DND-41 (cell line): ENCODE results near the gene RNPEPL1.

Experiments used
- ATAC-seq: fragments of 200-7000 bp; cut with Tn5 transposase; 3 replicates; pipeline ENCODE4 v1.9.1; 2021; ENCODE audit warnings: low read depth; ENCODE audit not compliant: insufficient read depth
- DNase-seq: peaks from one replicate; pipeline ENCODE4 v3.0.0-alpha.2; 2020
- H2AFZ ChIP-seq: 2 replicates; pipeline ENCODE4 v1.6.0; 2012; ENCODE audit warnings: low read depth, low read length
- H3K27ac ChIP-seq: 2 replicates; pipeline ENCODE4 v1.5.1; 2012; ENCODE audit warnings: low read length, inconsistent platforms
- H3K27me3 ChIP-seq: fragments of 200-600 bp; sonication (generic); 2 replicates; pipeline ENCODE4 v1.6.0; 2012; ENCODE audit warnings: low read length, mild to moderate bottlenecking, inconsistent platforms; ENCODE audit not compliant: insufficient read depth, poor library complexity
- H3K36me3 ChIP-seq: 2 replicates; pipeline ENCODE4 v1.5.1; 2012; ENCODE audit warnings: low read length, inconsistent platforms; ENCODE audit not compliant: insufficient read depth
- H3K4me1 ChIP-seq: 2 replicates; pipeline ENCODE4 v1.5.1; 2012; ENCODE audit warnings: mild to moderate bottlenecking, low read length; ENCODE audit not compliant: insufficient read depth
- H3K4me2 ChIP-seq: 2 replicates; pipeline ENCODE4 v1.6.0; 2012; ENCODE audit warnings: mild to moderate bottlenecking, moderate library complexity, low read length, inconsistent platforms; ENCODE audit not compliant: insufficient read depth
- H3K4me3 ChIP-seq, 2 experiments: fragments of 200-600 bp in 1 of 2; shearing (Covaris generic) in 1 of 2; 2 replicates each; pipeline ENCODE4 v1.5.1; 2012 to 2016; ENCODE audit warnings: inconsistent platforms in 2 of 2, low read length in 2 of 2, mild to moderate bottlenecking in 2 of 2, low read depth in 1 of 2, moderate library complexity in 1 of 2
- H3K79me2 ChIP-seq: 2 replicates; pipeline ENCODE4 v1.6.0; 2012; ENCODE audit warnings: low read length, inconsistent platforms; ENCODE audit not compliant: insufficient read depth
- H3K9ac ChIP-seq: 2 replicates; pipeline ENCODE4 v1.6.0; 2012; ENCODE audit warnings: low read depth, mild to moderate bottlenecking, inconsistent platforms, low read length, moderate library complexity
- H3K9me3 ChIP-seq: 2 replicates; pipeline ENCODE4 v1.5.1; 2012; ENCODE audit warnings: low read length, moderate library complexity, mild to moderate bottlenecking, inconsistent platforms; ENCODE audit not compliant: insufficient read depth, severe bottlenecking
- H4K20me1 ChIP-seq: 2 replicates; pipeline ENCODE4 v1.6.0; 2012; ENCODE audit warnings: low read length; ENCODE audit not compliant: insufficient read depth
- CTCF ChIP-seq: IDR thresholded peaks from 2 replicates; pipeline ENCODE4 v1.5.1; 2012; ENCODE audit warnings: borderline replicate concordance, low read length, moderate library complexity, mild to moderate bottlenecking; ENCODE audit not compliant: poor library complexity, severe bottlenecking; ENCODE audit errors: extremely low read depth
- EZH2 ChIP-seq: IDR thresholded peaks from 3 replicates; pipeline ENCODE4 v1.6.1; 2012; ENCODE audit warnings: borderline replicate concordance, low read depth, mild to moderate bottlenecking, moderate library complexity, low read length, inconsistent platforms; ENCODE audit not compliant: severe bottlenecking

Gene RNPEPL1

GRCh38 chr2:240599141-240599583 is 30.9 kb downstream of the RNPEPL1 start:
- H3K9me3 ChIP-seq, result no peaks in the 10 kb centered on the region
- H3K79me2 ChIP-seq, result peaks cover 4% of the 10 kb centered on the region; the same call in 1 of the 2 replicates
- no peak overlapping the region for H3K9ac ChIP-seq
- H3K4me3 ChIP-seq, result no peak overlapping the region
- no peak for ATAC-seq
- H3K36me3 ChIP-seq, result peaks cover 54% of the 10 kb centered on the region
- H3K27ac ChIP-seq, result no peak overlapping the region
- TF ChIP-seq CTCF (no peak), EZH2 (no peak)
- H3K27me3 ChIP-seq, result no peaks in the 10 kb centered on the region
- no peak for DNase-seq
- no peak overlapping the region for H3K4me2 ChIP-seq
- H3K4me1 ChIP-seq, result no peaks in the 10 kb centered on the region
- peaks cover 44% of the 10 kb centered on the region for H4K20me1 ChIP-seq
- no peak overlapping the region for H2AFZ ChIP-seq

GRCh38 chr2:240600451-240600961 is 32.2 kb downstream of the RNPEPL1 start:
- H3K36me3 ChIP-seq, result peaks cover 44% of the 10 kb centered on the region
- peaks cover 31% of the 10 kb centered on the region for H4K20me1 ChIP-seq
- no peak for DNase-seq

GRCh38 chr2:240601061-240601830 is 33.0 kb downstream of the RNPEPL1 start:
- no peak overlapping the region for H3K27ac ChIP-seq
- H3K36me3 ChIP-seq, result peaks cover 36% of the 10 kb centered on the region
- H3K27me3 ChIP-seq, result no peaks in the 10 kb centered on the region
- no peaks in the 10 kb centered on the region for H3K9me3 ChIP-seq
- no peaks in the 10 kb centered on the region for H3K4me1 ChIP-seq
- peaks cover 24% of the 10 kb centered on the region for H4K20me1 ChIP-seq
- ATAC-seq, result no peak
- no peak overlapping the region for H3K4me2 ChIP-seq
- DNase-seq, result no peak
- no peak overlapping the region for H3K4me3 ChIP-seq
- TF ChIP-seq CTCF (no peak), EZH2 (no peak)
- no peak overlapping the region for H2AFZ ChIP-seq
- no peaks in the 10 kb centered on the region for H3K79me2 ChIP-seq
- H3K9ac ChIP-seq, result no peak overlapping the region

More at GRCh38 chr2:240600451-240600961, 32.2 kb downstream of the RNPEPL1 start:
- no peak overlapping the region for H3K4me3 ChIP-seq
- ATAC-seq, result no peak
- no peaks in the 10 kb centered on the region for H3K4me1 ChIP-seq
- H3K27ac ChIP-seq, result no peak overlapping the region
- H2AFZ ChIP-seq, result no peak overlapping the region
- H3K79me2 ChIP-seq, result peaks cover 4% of the 10 kb centered on the region; the same call in 1 of the 2 replicates
- no peaks in the 10 kb centered on the region for H3K9me3 ChIP-seq
- H3K4me2 ChIP-seq, result no peak overlapping the region
- H3K9ac ChIP-seq, result no peak overlapping the region
- no peaks in the 10 kb centered on the region for H3K27me3 ChIP-seq
- TF ChIP-seq EZH2 (no peak), CTCF (no peak)
